Skin of body (tissue), 2 donors: ENCODE measurements around the gene IQCK. TPM values are rescaled to one million over a fixed set of nuclear protein-coding genes. Genes with fewer than 3 reads are reported as not detected.
A peak's percentile ranks its signal among the peaks of the same experiment; 100 is the strongest.

Source experiments
- DNase-seq: peaks from one replicate; lab custom pipeline; 2025; lab: John Stamatoyannopoulos, UW
- total RNA-seq: library from RNA; depleted of rRNA; stranded (reverse); fragments of >200 nt; gene quantifications from one replicate; pipeline ENCODE4 v1.2.3, GENCODE V29; 2014

IQCK gene
- total RNA-seq, 1 donor from 2014 or later = 11.4 TPM

DNA sequence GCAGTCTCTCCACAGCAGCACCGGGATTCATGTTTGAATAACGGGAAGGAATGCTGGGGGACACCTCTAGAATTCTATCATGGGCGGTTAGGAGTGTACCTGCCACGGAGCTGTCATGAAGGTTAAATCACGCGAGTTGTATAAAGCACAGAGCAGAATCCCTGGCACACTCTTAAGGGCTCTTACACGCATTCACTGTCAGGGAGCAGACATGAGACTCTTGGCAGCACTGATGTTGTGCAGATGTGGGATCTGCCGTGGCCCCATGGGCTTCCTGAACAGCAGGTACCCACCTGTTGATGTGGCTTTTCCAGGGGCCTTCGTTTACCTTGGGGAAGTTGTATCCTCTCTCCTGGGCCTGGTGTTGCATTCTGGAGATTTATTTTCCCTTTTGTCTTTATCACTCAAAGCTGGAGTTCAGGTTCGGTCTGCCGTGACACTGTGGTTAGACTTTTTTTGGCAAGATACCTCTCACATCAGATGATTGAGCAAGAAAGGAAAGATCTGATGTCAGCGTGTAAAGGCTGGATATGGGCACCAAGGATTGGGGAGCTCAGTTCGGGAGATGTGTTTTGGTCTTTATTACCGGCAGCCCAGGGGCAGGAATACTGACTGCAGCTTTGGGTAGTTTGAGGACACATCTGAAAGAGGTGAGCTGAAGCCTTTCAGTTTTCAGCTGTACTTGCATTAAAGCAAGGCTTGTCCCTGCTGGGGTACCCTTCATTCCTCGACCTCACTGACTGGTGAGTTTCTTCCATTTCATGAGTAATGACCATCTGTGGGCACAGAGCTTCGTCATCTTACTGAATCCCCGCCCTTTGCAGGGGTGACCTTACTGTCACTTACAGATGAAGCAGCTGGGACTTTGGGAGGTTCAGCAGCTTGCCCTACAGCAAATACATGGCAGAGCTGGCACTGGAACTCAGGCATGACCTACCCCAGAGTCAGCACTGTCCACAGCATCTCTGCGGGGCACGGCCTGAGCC, 19.3 kb upstream of the IQCK start:
- DNase-seq = peak; percentile 38

DNA sequence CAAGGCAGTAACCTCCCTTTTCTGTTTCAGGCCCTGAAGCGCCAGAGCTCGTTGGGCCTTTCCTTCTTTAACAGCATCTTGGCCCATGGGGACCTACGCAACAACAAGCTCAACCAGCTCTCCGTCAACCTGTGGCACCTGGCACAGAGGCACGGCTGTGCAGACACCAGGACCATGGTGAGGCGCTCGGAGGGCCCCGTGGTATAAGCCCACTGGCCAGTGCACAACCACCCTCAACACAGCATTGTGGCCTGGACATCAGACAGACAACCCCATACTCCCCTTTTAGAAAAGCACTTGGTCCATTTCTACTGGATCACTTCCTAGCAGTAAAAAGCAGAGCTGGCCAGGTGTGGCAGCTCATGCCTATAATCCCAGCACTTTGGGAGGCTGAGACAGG, 18.6 kb upstream of the IQCK start:
- DNase-seq = no peak

DNA sequence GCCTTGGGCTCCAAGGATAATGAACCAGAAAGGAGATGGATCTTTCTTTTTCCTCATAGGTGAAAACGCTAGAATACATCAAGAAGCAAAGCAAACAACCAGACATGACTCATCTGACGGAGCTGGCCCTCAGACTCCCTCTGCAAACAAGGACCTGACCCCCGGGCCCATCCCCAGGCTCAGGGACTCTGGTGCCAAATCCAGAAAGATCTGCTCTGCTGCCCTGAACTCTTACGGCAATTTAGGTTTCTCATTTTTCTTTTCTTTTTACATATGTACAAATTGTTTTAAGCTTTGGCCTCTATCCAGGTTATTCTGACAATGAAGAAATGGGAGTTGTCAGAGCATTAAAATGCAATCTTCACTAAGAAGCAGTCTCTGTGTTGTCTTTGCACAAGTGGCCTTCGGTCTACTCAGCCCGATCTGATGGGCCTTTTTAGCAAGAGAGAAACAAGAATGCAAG, 17.7 kb upstream of the IQCK start:
- peak; percentile 19 for DNase-seq

DNA sequence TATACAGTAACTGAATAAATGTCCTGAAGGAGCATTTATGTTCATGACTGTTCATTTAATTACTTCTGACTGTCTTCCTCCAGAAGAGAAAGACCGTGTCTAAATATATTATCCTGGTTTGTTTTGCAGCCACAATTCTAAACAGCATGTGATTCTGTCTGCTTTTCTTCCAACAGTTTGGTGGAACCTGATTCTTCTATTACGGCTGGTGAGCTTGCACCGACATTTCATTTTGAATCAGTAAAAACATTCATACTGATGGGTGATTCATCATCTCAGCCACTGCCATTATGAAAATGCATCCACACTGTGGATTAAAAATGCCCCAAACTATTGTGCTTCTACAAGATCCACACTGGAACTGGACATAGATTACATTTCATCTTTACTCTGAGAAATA, 17.0 kb upstream of the IQCK start:
- DNase-seq = no peak

DNA sequence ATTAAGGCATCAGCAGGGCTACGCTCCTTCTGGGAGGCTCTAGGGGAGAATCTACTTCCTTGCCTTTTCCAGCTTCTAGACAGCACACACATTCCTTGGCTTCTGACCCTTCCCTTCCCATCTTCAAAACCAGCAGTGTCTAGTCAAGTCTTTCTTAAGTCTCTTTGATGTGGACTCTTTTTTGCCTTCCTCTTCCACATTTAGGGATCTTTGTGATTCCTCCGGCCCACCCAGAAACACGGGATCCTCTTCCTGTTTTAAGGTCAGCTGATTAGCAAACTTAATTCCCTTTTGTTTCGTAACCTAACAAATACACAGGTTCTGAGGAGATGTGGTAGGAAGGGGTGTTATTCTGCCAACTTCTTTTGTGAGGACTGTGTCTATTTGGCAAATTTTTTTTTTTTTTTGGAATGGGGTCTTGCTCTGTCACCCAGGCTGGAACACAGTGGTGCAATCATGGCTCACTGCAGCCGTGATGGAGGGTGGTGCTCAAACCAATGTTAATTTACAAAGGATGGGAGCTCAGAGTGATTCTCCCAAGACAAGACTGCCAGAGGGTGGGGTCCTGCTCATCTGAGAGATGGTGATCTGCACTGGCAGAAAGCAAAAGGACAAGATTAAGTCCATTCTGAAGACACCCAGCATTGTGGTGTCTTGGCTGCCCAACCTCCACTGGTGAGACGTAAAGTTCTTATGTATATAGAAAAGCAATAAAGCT, 14.7 kb upstream of the IQCK start:
- DNase-seq = no peak

DNA sequence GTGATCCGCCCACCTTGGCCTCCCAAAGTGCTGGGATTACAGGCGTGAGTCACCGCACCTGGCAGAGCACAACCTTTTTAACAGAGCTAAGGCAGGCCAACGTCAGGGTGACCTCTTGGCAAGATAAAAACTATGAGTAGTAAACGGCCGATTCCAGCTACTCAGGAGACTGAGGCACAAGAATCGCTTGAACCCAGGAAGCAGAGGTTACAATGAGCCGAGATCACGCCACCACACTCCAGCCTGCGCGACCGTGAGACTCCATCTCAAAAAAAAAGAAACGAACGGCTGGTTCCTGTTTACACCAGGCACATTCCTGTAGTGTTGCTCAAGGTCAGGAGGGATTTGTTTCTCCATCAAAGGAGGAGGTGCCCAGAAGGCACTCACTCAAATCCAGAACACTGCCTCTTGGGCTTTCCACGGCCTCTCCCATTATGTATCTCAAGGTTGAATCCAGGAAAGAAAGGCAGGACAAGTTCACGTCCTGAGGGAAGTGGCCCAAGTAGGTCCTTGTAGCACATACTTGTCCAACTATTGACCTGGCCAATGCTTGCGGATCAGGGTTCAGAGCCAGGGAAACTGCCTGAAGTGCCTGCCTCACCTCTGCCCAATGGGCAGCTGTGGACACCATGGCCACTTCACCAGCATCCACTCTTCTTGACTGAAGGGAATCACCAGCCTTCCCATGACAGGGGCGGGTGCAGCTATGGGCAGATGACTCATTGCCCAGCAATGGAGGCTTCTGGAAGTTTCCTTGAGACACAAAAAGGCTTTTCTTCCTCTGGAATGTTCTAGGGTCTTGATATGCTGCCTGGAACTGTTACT, 13.5 kb upstream of the IQCK start:
- DNase-seq = no peak

DNA sequence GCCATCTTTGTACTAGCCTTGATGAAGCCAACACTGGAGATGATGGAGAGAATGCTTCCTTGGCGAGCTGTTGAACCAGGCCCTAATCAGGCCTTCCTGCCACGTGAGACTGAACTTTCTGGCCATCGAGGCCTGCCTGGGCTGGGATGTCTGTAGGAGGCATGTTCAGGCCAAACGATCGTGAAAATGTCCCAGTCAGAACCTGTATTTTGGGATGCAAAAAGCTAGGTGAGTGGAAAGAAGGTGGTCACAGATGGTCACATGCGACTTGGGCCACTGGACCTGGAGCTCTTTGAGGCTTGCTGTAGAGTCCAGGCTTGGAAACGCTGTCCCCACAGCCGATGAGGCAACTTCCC, 12.9 kb upstream of the IQCK start:
- no peak for DNase-seq

DNA sequence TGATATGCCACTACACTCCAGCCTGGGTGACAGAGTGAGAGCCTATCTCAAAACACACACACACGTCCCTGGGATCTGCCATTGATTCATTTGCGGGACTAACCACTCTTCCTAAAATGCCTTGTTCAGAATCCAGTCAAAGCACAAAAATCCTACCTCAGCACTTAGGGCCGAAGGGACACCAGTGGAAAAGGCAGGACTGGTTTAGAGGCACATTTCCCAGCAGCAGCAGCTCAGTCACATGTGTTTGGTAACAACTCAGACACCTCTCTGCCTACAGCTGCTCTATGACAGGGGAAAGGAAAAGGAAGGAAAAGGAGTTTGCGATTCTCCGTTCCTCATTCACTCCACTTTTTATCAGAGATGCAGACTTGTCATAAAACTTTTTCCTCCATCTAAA, 12.2 kb upstream of the IQCK start:
- no peak for DNase-seq

DNA sequence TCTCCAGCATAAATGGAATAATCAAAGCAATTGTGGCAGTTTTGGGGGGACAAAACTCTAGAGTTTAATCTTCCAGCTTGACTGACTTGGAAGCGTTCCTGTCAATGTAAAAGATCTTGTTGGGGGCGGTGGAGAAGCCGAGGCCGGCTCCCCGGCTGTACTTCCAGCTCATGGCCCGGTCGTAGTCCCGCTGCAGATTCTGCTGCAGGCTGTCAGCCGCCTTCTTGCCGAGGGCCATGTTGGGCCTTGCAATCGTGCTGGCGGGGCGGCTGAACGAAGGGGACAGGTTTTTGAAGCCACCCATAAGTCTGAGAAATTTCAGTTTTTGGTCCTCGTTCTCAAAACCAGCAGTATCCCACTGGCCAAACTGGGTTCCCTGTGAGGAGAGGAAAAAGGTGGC, 11.2 kb upstream of the IQCK start:
- DNase-seq = no peak

DNA sequence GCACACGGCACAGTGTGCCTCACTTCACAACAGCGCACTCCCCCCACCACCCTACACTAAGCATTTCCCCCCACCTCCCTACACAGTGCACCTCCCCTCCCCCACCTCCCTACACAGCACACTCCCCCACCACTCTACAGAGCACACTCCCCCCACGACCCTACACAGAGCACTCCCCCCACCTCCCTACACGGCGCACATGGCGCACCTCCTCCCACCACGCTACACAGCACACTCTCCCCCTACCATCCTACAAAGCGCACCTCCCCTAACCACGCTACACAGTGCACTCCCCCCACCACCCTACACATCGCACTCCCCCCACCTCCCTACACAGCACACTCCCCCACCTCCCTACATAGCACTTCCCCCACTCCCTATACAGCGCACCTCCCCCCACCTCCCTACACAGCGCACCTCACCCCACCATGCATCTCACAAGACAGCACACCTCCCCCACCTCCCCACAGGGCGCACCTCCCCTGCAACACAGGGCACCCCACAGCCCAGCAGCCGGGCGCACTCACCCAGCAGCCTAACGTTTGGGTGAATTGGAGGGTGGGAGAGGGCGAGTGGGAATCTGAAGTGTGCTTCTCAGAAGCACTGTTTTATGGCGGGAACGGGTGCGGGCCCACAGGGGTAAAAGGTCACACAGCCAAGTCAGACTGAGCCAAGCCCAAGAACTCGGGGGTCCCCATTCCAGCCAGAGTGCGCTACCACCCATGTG, 10.3 kb upstream of the IQCK start:
- DNase-seq = no peak

DNA sequence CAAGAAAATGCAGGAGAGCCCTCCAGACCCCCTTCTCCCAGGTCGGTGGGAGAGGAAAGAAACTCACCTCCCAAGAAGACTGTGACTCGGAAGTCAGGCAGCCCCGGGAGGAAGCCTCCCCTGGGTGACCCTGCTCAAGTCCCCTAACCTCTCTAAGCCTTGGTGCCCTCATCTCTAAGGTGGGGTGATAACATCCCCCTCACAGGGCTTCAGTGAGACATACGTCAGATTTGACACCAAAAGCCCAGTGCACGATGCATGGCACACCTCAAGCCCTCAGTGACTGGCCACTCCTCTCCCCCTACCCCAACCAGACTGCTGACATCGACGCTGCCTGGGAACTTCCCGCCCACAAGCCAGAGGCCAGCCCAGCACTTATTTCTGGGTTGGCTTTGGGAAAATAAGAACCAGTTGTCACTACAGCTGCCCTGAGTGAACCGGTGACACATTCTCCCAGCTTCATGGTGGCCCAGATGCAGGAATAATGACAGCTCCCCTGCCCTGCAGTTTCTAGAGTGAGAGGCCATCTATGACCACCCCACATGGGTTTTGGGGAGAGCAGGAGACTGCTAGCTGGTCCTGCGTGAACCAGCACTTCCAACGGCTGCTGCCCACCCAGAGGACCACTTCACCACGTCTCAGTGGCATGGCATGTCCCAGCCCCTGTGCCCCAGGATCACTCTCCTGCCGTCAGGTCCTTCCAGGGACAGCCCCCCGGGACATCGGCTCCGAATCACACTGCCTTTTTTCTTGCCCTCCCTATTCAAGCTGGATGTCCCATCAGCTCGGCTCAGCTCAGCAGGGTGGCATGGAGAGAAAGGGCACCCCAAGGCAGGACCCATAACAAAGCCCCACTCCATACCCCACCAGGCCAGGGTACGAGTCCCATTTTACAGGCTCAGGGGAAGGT, 9.5 kb upstream of the IQCK start:
- DNase-seq = no peak

DNA sequence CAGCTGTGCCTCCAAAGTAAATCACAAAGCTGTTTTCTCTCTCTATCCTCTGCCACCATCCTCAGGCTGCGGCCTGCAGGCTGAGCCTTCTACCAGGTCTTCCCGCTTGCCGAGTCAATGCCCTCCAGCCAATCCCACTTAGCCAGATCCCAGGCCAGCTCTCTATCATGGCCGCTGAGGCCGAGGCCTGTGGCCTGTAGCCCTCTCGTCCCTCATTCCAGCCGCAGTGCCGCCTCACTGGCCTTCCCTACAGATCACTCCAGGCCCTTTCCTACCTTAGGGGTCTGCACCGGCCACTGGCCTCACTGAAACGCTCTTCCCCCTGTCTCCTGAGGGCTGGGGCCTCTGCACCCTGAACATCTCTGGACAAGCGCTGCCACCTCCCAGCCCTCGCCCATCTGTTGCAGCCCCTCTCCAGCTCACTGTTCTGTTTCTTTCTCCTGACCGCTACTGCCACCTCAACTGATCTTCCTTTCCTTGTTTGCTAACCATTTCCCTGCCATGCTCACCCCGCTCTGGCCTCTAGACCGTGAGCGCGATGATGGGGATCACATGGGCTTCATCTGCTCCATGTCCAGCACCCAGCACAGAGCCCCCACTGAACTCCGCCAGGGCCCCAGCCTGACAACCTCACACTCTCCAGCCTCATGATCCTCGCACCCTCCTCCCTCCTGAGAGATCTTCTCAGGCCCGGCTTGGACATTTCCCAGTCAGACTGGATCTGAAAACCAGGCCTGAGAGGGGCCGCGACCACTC, 8.5 kb upstream of the IQCK start:
- DNase-seq = no peak

DNA sequence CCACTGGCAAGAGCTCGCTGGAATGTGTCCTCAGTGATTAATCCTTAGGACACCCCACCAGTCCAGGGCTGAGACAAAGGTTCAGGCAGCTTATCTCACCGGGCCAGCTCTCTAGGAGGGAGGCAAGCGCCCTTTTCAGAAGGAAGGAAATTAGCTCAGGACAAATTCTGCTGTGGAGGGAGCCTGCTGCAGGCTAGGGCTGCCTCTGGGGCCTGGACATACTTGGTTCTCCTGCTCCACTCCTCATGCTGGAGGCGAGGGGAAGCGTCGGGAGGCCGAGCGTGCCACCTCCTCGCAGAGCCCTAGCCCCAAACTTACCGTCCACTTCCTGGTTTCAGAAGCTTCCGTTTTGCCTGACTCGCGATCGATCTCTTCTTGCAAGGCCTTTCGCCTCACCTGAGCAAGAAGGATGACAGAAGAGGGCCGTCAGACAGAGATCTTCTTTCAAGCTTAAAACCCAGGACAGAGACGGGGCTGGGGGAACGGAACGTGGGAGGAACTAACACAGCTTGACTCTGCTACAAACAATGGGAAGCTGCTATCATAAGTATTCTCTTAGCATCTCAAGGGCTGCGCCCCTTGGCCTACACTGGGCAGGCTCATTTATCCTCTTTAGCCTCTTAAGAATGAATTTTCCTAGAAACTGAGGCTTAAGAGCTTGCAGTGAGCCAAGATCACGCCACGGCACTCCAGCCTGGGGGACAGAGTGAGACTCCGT, 7.7 kb upstream of the IQCK start:
- no peak for DNase-seq

DNA sequence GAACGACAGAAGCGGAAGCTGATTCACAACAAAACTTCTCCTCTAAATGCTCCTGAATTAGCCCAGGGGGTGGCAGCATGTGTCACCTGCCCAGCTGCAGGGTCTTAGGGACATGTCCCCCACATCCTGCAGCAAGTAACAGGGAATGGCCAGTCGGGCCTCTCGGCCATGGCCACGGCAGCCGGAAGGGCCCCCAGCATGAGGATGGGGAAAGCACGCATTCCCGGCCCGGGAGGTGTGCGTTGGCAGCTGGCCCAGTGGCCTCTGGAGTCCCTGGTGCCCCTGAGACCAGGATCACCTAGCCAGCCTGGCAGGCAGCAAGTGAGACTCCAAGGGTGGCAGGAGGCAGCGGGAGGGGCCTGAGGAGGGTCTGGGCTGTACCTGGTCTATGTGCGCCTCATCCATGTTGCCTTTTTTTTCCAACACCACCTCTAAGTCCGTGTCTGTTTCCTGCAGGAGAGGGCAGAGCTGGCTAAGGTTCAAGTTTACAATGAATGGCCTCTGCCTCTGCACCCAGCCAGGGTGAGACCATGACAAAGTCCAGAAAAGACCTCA, 7.0 kb upstream of the IQCK start:
- DNase-seq = no peak

DNA sequence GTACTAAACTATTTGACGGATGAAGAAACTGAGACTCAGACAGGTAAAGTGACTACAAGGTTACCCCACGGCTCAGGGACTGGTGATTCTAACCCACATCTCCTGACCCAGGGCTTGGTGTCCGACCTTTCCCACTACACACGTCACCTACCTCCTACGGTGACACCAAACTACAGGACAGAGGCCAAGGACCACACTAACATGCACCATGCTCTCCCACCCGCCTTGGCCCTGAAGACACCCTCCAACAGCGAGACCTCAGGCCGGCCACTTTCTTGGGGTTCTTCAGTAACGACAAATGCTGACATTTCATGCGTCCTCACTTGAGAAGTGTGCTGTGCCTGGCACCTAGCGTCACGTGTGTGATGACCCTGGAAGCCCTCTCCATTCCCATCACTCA, 6.4 kb upstream of the IQCK start:
- no peak for DNase-seq

DNA sequence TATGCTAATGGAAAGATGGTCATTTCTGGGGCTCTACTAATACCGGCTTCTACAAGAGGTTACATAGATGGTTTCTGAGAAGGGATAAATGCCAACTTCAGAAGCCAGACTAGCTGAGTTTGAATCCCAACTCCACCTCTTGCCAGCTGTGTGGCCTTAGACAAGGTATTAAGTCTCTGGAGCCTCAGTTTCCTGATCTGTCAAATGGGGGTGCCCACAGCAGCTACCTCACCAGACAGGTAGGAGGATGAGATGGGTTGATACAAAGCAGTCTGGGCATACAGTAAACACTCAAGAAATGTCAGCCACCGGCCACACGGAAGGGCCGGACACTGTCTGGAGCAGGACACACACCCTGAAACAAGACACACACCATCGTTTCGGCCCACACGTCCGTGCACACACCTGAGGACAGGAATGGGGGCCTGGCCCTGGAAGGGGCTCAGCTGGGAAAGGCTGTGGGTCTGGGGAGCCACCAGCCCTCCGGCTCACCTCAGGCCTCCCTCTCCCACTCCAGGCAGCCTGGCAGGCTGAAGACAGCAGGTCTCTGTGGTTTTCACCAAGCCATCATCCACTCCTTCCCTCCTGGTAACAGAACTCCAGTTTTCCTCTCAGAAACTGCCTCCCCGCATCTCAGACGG, 5.5 kb upstream of the IQCK start:
- DNase-seq = no peak

DNA sequence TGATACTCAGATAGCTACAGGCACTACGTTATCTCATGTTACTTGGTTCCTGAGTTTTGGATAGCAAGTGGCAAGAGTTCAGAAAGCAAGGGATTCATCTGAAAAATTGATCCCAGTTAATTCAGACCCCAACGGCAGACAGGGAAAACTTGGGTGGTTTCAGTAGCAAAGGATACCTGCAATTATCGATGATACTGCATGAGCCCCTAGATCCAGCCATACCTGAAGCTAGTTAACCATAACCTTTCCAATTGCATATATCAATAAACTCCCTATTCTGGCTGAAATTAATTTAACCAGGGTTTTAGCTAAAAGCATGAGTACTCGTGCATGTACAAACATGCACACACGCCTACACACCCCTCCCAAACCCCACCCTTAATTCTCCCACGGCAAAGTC, 4.4 kb upstream of the IQCK start:
- DNase-seq = no peak

DNA sequence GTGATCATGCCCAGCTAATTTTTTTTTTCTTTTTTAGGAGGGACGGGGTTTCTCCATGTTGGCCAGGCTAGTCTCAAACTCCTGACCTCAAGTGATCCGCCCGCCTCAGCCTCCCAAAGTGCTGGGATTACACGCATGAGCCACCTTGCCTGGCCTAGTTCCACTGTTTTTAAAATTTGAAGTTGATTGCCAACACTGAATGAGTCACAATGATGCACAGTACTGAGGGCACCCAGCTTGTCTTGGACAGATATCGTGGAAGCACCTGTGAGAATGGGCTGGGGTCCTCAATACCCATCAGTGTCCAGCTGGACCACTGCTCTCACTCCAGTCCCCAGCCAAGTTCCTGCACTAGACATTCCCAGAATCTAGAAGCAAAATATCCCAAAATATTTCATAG, 2.5 kb upstream of the IQCK start:
- no peak for DNase-seq
